ENCODE measurements around the gene HRH4.
A peak's percentile ranks its signal among the peaks of the same experiment; 100 is the strongest.

- peak; percentile 67 to 91 (median 83) for TF ChIP-seq CTCF (IDR thresholded peaks at IDR 0.05 in 8 of 11, conservative IDR thresholded peaks at IDR 0.05 in 3 of 11)
- no peak for TF ChIP-seq POLR2AphosphoS5 (IDR thresholded peaks at IDR 0.05)
Measured at GRCh38 chr18:24488824-24489493, 28.5 kb downstream of the HRH4 start.
